Measurements from ENCODE around the gene OXSM.

GRCh38 chr3:25820816-25821486 is 31.1 kb downstream of the OXSM start:
- TF ChIP-seq EP300 (IDR thresholded peaks at IDR 0.05) (no peak), CTCF (IDR thresholded peaks at IDR 0.05) (no peak)
